ENCODE results near the gene CBS.
"Not testable (repeated sequence)": the region's sequence is repeated elsewhere in the genome, so short reads cannot be mapped to it uniquely, and the experiment has no call there.

CBS gene

GRCh38 chr21:43066690-43067089 lies 8.9 kb downstream of the CBS start:
- not testable (repeated sequence) for DNase-seq

- not testable (repeated sequence) for DNase-seq
Observed at GRCh38 chr21:43065991-43066390, 9.6 kb downstream of the CBS start.

DNA sequence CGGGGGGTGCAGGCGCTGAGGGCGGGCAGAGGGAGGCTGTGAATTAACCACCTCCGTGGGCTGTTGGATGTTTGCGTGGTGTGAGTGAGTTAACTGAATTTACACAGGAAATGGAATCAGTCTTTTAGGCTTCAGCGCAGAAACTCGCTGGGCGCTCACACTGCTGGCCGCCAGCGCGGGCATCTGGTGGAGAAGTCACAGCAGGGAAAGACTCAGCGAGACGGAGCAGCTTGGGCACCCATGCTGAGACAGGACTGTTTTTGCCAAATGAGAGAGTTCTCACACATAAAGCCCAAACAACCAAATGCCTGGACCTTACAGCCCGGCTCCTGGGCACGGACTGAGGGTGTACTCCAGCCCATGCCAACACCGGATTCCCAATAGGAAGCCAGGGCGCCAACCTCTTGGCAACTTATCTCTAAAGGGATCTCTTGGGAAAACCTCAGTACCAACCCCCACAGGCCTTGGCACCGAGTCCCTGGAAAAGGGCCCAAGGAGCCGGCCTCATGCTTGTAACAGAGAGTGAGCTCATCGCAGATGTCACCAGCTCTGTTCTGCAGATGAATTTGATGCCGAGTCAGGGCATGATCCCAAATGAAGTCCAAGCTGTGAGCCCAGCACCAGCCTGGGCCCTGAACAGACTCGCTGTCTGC lies 11.2 kb downstream of the CBS start:
- DNase-seq: not testable (repeated sequence)

- not testable (repeated sequence) for DNase-seq
Observed at GRCh38 chr21:43062955-43063664, 12.5 kb downstream of the CBS start.

DNA sequence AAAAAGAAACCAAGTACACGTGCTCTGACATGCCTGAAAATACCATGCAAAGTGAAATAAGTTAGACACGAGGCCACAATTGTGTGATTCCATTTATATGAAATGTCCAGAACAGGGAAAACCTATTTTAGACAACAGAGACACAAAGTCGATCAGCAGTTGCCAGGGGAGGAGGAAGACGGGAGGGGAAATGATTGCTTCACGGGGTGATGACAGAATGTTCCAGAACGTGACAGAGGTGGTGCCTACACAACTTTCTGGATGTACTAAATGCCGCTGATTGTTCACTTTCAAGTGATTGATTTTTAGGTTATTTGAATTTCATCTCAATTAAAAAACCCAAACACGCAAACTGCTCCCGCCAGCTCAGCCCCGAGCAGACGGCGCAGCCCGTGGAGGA lies 22.5 kb downstream of the CBS start:
- not testable (repeated sequence) for DNase-seq

DNA sequence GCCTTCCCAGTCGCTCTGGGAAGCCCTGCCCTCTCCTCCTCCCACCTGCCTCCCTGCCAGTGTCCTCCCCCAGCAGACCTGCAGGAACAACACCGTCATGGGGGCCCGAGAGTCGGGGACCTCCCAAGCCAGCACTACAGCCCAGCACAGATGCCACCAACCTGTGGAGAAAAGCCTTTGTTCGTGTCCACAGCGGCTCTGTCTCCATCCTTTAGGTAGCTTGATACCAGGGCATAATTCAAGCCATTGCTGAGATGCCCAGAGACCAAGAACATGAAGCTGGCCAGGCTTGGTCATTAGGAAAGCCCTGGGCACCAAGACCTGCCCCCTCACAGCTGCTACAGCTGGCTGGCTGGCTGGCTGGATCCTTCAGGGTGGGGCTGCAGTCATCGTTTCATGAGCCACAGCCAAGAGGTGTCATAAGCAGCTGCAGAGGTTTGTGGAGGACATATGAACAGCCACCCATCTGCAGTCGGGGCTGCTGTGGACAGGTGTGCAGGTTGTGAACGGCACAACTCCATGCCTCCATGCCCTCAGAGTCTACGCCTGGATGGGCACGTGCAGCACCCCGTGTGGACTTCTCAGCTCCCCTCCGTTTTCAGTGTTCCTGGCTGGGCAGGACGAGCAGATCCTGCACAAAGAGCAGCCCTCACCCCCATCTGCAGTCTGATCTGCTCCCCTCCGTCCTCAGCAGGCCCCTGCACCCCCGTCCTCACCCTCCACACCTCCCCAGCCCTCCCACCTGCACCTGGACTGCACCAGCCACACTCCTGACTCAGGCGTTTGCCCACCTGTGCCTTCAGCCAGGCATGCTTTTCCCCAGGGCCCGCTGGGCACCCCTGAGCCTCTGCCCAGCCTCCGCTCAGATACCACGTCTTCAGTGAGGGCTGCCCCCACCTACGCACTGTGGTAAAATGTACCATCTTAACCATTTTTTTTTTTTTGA lies 29.5 kb downstream of the CBS start:
- DNase-seq: not testable (repeated sequence)

- not testable (repeated sequence) for DNase-seq
Observed at GRCh38 chr21:43045165-43045875, 30.3 kb downstream of the CBS start.

GRCh38 chr21:43044547-43044946 lies 31.1 kb downstream of the CBS start:
- not testable (repeated sequence) for DNase-seq

- not testable (repeated sequence) for DNase-seq
Observed at GRCh38 chr21:43043291-43043690, 32.3 kb downstream of the CBS start.

- DNase-seq: not testable (repeated sequence)
Observed at GRCh38 chr21:43042169-43042568, 33.5 kb downstream of the CBS start.

DNA sequence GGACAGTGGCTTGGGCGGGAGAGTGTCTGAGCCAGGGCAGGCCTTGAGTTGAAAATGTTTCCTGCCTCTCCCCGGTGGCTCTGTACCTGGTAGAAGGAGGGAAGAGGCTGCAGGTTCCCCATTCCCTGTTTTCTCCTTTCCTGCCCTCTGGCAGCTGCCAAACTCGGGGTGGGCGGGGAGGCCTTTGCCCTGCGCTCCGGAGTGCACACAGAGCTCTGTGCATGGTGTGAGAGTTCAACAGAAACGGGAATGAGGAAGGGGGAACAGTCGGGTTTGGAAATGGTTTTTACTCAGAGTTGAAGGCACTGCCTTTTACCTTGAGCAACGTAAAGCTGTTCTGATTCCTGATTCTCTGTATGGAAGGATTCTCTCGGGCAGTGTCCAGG lies 37.0 kb downstream of the CBS start:
- DNase-seq: not testable (repeated sequence)

DNA sequence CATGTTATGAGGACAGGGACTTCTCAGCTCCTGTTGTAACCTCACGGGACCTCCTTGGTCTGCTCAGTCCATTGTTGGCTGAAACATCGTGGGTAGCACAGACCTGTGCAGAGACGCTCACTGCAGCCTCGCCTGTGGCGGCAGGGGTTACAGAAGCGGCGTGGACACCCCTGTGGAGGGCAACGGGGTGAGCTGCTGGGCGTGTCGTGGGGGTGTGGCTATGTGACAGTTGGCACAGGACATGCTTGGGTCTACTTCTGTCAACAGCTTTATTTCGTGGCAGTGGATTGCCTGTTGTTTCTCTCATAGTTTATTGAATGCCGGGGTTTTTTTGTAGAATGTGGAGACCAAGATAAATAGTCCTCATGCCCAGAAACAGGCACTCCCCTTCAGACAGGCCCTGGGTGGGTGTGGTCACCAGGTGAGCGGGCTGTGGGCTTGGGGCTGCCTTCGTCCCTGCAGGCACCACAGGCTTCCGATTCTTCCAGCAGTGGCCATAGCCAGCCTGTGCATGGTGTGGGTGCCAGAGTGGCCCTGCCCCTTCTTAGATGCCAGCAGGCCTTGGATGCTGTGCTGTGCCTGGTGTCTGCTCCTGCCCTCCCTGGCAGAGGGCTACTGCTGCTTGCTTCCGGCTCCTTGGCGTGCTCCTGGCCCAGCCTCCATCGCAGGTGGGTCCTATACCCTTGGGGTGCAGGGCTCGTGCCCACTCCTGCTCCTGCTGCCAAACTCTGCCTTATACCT lies 37.5 kb downstream of the CBS start:
- not testable (repeated sequence) for DNase-seq

DNA sequence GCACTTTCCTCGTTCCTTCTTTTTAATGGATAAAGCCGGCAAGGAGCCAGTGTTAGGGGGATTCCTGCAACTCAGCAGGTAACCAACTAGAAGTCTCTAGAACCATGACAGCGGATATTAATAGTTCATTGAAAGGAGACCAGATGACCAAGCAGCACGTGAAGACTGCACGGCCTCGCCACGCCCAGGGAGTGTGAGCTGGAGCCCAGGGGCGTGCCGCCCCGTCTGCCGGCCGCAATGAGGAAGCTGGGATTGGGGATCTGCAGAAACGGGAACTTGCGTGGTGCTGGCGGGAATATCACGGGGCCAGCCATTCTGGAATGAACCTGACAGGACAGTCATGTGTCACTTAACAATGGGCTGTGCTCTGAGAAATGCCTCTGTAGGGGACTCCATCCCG lies 38.7 kb downstream of the CBS start:
- DNase-seq: not testable (repeated sequence)

DNA sequence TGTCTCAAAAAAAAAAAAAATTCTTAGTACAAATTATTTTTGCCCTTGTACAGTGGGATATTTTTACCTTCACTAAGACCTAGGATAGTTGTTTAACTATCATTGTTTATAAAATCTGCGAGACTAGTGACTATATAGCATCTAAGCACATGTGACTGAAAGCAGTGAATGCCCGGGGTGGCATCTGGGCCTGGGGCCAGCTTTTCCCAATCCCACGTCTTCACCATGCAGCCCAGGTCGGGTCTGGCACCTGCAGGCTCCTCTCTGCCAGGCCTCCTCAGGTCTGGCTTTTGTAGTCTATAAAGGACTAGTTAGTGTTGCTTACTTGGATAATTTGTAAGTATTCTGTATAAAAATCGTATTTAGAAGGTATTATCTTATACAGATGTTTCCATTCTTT lies 40.8 kb downstream of the CBS start:
- no peak for DNase-seq

DNA sequence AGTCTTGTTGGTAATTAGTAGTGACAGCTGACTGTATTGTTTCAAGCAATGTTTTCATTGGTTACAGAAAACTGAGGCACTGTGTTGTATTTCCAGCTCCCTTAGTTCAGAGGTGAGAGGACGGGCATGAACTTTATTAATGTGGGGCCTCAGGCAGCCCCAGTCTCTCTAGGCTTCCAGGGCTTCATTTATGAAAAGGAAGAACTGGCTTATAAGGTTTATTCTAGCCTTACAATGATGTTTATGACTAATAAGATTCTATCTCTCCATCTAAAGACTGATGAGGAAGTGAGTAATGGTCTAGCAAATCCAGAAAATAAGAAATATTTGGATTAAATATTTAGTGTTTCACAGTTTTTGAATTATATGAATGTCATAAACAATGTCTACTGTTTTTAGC lies 41.5 kb downstream of the CBS start:
- DNase-seq: no peak

DNA sequence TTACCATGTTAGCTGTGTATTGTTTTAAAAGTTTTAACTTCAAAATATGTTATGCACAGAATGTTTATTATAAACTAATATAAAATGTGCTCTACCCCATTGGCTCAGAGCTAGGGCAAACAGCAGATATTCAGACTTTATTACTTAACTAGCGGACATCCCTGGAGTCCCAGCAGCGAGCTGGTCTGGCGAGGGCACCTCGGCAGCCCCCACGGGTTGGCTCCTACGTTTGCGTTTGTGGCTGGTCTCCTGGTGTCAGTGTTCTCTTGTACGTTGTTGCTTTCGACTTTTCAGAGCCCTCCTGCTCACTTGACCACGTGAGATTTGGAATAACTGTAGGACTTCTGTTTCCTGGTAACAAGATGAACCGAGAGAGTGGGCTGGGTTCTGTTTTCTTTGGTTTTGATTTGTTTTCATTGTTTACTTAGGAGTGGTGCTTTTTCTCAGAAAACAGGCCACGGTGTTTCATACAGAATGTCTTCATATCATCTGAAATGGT lies 44.5 kb downstream of the CBS start:
- DNase-seq: no peak

DNA sequence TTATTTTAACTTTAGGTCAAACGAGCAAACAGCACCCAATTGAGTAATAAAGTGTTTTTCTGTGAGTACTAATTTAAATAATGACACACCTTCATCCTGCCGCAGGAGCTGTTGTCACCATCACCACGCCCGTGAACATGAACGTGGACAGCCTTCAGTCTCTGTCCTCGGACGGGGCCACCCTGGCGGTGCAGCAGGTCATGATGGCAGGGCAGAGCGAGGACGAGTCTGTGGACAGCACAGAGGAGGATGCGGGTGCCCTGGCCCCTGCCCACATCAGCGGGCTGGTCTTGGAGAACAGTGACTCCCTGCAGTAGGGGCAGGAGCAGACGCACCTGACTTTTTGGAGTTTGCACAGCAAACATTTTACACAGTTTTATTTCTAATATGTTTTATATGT lies 45.9 kb downstream of the CBS start:
- DNase-seq: no peak

DNA sequence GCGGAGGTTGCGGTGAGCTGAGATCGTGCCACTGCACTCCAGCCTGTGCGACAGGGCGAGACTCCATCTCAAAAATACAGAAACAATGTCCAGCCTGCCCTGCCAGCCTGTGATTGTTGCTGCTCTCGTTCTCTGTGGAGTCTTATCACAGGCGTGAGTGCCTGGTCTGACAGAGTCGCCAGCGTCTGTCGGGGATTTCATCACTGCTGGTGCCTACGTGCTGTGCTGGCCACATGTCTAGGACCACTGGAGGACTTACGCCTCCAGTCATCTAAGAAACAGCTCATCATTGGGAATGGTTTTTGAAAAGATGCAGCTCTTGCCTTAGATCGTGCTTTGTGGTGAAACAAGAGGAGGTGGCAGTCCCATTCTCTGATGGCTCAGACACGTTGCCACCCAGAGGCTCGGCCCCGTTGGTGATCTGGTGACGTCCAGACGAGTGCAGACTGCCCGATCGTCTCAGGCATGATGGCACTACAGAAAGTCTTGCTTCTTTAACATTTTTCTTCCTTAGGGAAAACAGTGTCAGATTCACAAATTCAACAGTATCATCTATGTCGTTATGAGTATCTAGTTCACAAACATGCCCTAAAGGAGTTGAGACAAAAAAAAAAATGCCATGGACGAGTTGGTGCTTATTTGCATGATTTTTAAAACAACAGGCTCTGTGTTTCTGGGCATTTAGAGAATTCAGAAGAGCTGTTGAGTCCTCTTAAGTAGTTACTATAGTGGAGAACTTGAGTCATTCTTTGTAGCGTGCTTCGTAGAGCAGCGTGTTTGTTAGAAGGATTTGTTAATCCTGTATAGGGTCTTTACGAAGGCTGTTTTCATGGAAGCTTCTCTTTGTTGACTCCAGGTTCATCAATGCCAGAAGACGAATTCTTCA lies 47.5 kb downstream of the CBS start:
- no peak for DNase-seq

DNA sequence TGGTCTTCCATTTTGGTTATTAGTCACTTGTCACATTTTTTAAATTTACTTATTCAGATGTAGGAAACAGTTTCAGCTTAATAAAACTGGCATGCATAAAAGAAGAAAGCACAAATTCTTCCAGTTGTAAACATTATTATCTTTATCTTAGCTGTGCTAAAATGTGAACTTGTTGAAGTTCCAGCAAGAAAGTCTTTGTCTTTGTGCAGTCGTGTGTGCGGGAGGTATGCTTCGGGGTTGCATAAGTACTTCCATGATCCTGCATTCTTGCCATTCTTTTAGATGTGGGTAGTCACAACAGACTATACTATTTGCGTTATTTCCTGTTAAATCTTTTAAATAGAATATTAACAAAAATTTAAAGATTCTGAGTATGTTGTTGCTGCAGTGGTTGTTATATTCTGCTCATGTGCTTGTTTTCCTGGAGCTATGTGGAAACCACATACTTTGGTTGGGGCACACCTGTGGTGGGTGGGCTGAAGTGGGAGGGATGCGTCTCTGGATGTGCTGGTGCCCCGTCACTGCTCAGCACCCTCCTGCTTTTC lies 49.9 kb downstream of the CBS start:
- no peak for DNase-seq

GRCh38 chr21:43024439-43025136 lies 51.0 kb downstream of the CBS start:
- no peak for DNase-seq

Measured in SHP77 (cell line).